ENCODE data around the gene DLGAP4. TPM values are rescaled to one million over a fixed set of nuclear protein-coding genes. Genes with fewer than 3 reads are reported as not detected.

Gene DLGAP4
- total and polyA plus RNA-seq, 10 of the 15 experiments (the other 5 are each of a cell fraction or from before 2014, with no cell fraction given), result 0.42 to 43.3 (median 19.0) TPM

- Histone ChIP-seq H3K36me3 (ENCODE audit: control insufficient read depth in 2 of 2, insufficient read depth in 2 of 2, low read length in 1 of 2) (no peaks in the 10 kb centered on the region), H3K4me2 (ENCODE audit: control insufficient read depth, insufficient read depth) (no peak overlapping the region), H3K4me3 (no peak overlapping the region), H3K9ac (ENCODE audit: control insufficient read depth, insufficient read depth, low read length) (no peak overlapping the region), H3K79me2 (ENCODE audit: control insufficient read depth, insufficient read depth, low read length) (no peaks in the 10 kb centered on the region), H3K9me3 (replicated peaks; ENCODE audit: control insufficient read depth, insufficient read depth, low read length) (no peaks in the 10 kb centered on the region), H3K27me3 (replicated peaks in 1 of 2; ENCODE audit: control insufficient read depth in 2 of 2, insufficient read depth in 2 of 2, low read length in 1 of 2) (no peaks in the 10 kb centered on the region), H3K4me1 (ENCODE audit: control insufficient read depth, insufficient read depth, low read length) (no peaks in the 10 kb centered on the region), H4K20me1 (ENCODE audit: control insufficient read depth, insufficient read depth) (no peaks in the 10 kb centered on the region), H2AFZ (ENCODE audit: control insufficient read depth, low read depth, low read length) (no peak overlapping the region), H3K27ac (ENCODE audit: control insufficient read depth, insufficient read depth) (no peak overlapping the region)
- POLR2A ChIA-PET, result interaction anchor here (0.5 to 0.6 kb wide), 2 partner anchors 107 to 174 kb away, joined by 3 read pairs; no protein-coding TSS in a partner anchor
- BruUV-seq (replicated peaks), result no TSS peak
- in situ Hi-C loops (cut with MboI), result no loop called here
- SMC1A ChIA-PET (ENCODE audit: uncharacterized antibody, unreplicated experiment), result interaction anchor here (0.6 to 1.2 kb wide), 11 partner anchors 8 to 355 kb away, joined by 3 to 7 read pairs (median 3); no protein-coding TSS in a partner anchor
- CTCF ChIA-PET, result interaction anchor here (0.6 to 2.5 kb wide), 20 partner anchors 11 to 407 kb away, joined by 3 to 17 read pairs (median 4); no protein-coding TSS in a partner anchor
- FAIRE-seq, result no peak
- DNase-seq (ENCODE audit: low read depth, low spot score), result no peak
- WGBS (ENCODE audit: insufficient coverage, insufficient replicate concordance, low lambda C conversion rate, missing lambda C conversion rate), result 19% methylated on average over 6 of the region's 6 CpGs
- RAD21 ChIA-PET (ENCODE audit: unreplicated experiment), result interaction anchor here (0.5 to 1.3 kb wide), 6 partner anchors 9 to 215 kb away, joined by 3 to 8 read pairs (median 3); no protein-coding TSS in a partner anchor
- intact Hi-C loops (cut with micrococcal nuclease; ENCODE audit: unreplicated experiment), result no loop called here
- ATAC-seq, result peak; percentile 85
- TF ChIP-seq, protein P1, sequence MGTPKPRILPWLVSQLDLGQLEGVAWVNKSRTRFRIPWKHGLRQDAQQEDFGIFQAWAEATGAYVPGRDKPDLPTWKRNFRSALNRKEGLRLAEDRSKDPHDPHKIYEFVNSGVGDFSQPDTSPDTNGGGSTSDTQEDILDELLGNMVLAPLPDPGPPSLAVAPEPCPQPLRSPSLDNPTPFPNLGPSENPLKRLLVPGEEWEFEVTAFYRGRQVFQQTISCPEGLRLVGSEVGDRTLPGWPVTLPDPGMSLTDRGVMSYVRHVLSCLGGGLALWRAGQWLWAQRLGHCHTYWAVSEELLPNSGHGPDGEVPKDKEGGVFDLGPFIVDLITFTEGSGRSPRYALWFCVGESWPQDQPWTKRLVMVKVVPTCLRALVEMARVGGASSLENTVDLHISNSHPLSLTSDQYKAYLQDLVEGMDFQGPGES (IDR thresholded peaks at IDR 0.05), result no peak
- TF ChIP-seq RAD21 (IDR thresholded peaks at IDR 0.05; ENCODE audit: insufficient read depth, low read depth, low read length), result peak; percentile 47; the same call in 1 of the 2 replicates
- TF ChIP-seq TCF12 (IDR thresholded peaks at IDR 0.05; ENCODE audit: low read depth, low read length), result 0 out of 2 replicates have a peak, but pooled peaks have one; percentile 35
- TF ChIP-seq, protein P2, sequence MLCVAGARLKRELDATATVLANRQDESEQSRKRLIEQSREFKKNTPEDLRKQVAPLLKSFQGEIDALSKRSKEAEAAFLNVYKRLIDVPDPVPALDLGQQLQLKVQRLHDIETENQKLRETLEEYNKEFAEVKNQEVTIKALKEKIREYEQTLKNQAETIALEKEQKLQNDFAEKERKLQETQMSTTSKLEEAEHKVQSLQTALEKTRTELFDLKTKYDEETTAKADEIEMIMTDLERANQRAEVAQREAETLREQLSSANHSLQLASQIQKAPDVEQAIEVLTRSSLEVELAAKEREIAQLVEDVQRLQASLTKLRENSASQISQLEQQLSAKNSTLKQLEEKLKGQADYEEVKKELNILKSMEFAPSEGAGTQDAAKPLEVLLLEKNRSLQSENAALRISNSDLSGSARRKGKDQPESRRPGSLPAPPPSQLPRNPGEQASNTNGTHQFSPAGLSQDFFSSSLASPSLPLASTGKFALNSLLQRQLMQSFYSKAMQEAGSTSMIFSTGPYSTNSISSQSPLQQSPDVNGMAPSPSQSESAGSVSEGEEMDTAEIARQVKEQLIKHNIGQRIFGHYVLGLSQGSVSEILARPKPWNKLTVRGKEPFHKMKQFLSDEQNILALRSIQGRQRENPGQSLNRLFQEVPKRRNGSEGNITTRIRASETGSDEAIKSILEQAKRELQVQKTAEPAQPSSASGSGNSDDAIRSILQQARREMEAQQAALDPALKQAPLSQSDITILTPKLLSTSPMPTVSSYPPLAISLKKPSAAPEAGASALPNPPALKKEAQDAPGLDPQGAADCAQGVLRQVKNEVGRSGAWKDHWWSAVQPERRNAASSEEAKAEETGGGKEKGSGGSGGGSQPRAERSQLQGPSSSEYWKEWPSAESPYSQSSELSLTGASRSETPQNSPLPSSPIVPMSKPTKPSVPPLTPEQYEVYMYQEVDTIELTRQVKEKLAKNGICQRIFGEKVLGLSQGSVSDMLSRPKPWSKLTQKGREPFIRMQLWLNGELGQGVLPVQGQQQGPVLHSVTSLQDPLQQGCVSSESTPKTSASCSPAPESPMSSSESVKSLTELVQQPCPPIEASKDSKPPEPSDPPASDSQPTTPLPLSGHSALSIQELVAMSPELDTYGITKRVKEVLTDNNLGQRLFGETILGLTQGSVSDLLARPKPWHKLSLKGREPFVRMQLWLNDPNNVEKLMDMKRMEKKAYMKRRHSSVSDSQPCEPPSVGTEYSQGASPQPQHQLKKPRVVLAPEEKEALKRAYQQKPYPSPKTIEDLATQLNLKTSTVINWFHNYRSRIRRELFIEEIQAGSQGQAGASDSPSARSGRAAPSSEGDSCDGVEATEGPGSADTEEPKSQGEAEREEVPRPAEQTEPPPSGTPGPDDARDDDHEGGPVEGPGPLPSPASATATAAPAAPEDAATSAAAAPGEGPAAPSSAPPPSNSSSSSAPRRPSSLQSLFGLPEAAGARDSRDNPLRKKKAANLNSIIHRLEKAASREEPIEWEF (IDR thresholded peaks at IDR 0.05; ENCODE audit: insufficient replicate concordance, low read depth, low read length), result peak; percentile 44
- TF ChIP-seq YY1 (IDR thresholded peaks at IDR 0.05; ENCODE audit: low read depth, low read length), result peak; percentile 38; the same call in 1 of the 2 replicates
- TF ChIP-seq, protein P3, sequence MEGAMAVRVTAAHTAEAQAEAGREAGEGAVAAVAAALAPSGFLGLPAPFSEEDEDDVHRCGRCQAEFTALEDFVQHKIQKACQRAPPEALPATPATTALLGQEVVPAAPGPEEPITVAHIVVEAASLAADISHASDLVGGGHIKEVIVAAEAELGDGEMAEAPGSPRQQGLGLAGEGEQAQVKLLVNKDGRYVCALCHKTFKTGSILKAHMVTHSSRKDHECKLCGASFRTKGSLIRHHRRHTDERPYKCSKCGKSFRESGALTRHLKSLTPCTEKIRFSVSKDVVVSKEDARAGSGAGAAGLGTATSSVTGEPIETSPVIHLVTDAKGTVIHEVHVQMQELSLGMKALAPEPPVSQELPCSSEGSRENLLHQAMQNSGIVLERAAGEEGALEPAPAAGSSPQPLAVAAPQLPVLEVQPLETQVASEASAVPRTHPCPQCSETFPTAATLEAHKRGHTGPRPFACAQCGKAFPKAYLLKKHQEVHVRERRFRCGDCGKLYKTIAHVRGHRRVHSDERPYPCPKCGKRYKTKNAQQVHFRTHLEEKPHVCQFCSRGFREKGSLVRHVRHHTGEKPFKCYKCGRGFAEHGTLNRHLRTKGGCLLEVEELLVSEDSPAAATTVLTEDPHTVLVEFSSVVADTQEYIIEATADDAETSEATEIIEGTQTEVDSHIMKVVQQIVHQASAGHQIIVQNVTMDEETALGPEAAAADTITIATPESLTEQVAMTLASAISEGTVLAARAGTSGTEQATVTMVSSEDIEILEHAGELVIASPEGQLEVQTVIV (IDR thresholded peaks at IDR 0.05; ENCODE audit: borderline replicate concordance, partially characterized antibody), result no peak
- TF ChIP-seq, protein P4, sequence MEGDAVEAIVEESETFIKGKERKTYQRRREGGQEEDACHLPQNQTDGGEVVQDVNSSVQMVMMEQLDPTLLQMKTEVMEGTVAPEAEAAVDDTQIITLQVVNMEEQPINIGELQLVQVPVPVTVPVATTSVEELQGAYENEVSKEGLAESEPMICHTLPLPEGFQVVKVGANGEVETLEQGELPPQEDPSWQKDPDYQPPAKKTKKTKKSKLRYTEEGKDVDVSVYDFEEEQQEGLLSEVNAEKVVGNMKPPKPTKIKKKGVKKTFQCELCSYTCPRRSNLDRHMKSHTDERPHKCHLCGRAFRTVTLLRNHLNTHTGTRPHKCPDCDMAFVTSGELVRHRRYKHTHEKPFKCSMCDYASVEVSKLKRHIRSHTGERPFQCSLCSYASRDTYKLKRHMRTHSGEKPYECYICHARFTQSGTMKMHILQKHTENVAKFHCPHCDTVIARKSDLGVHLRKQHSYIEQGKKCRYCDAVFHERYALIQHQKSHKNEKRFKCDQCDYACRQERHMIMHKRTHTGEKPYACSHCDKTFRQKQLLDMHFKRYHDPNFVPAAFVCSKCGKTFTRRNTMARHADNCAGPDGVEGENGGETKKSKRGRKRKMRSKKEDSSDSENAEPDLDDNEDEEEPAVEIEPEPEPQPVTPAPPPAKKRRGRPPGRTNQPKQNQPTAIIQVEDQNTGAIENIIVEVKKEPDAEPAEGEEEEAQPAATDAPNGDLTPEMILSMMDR (IDR thresholded peaks at IDR 0.05 in 2 of 3, conservative IDR thresholded peaks at IDR 0.05 in 1 of 3; ENCODE audit: control insufficient read depth in 2 of 3, extremely low read depth in 1 of 3, insufficient read depth in 1 of 3, low read depth in 3 of 3, low read length in 3 of 3), result peak; percentile 40 to 55 (median 40); a peak in 5 of 6 replicates
- TF ChIP-seq SRF (IDR thresholded peaks at IDR 0.05; ENCODE audit: low read depth in 2 of 2, low read length in 2 of 2), result peak in 1 of 2 experiments; percentile 91; a peak in 2 of 4 replicates
Observed at GRCh38 chr20:36399147-36399968, 93.2 kb downstream of the DLGAP4 start.

All from GM12878 (cell line).